ENCODE results near the gene EEF1A2. TPM values are rescaled to one million over a fixed set of nuclear protein-coding genes. Genes with fewer than 3 reads are reported as not detected.

EEF1A2 gene
- total and polyA plus RNA-seq, 2 of the 4 experiments (the other 2 are of a cell fraction), result 1.3 to 4.6 TPM

- ChIA-PET CTCF (no interaction called here), POLR2A (ENCODE audit: unreplicated experiment) (no interaction called here)
- Histone ChIP-seq H2BK120ac (ENCODE audit: low read depth, low read length) (no peak overlapping the region), H2BK5ac (ENCODE audit: low read depth, low read length, poor library complexity, severe bottlenecking) (no peak overlapping the region), H4K91ac (ENCODE audit: insufficient read depth, low read depth, low read length) (no peak overlapping the region), H3K36me3 (ENCODE audit: control insufficient read depth, insufficient read depth, low read length) (no peaks in the 10 kb centered on the region), H3K9ac (ENCODE audit: low read depth, low read length) (no peak overlapping the region), H4K5ac (ENCODE audit: low read depth, low read length) (no peak overlapping the region), H4K20me1 (ENCODE audit: insufficient read depth, low read length) (no peaks in the 10 kb centered on the region; the same call in 1 of the 2 replicates), H3K27ac (ENCODE audit: insufficient read depth, low read length) (no peak overlapping the region), H2BK20ac (ENCODE audit: low read depth, low read length) (no peak overlapping the region), H3K9me3 (ENCODE audit: control insufficient read depth, insufficient read depth, low read length) (no peaks in the 10 kb centered on the region), H3K27me3 (ENCODE audit: control insufficient read depth, insufficient read depth, low read length) (peaks cover 78% of the 10 kb centered on the region), H2BK15ac (ENCODE audit: low read depth, low read length) (no peak overlapping the region), H3K18ac (ENCODE audit: low read depth, low read length) (no peak overlapping the region), H3K9me1 (ENCODE audit: insufficient read depth, low read length) (no peaks in the 10 kb centered on the region), H3K4me2 (ENCODE audit: low read depth, low read length) (no peak overlapping the region), H4K8ac (ENCODE audit: low read depth in 2 of 2, low read length in 2 of 2) (no peak overlapping the region), H3K4me3 (ENCODE audit: insufficient read depth, low read depth, low read length) (no peak overlapping the region), H3K14ac (replicated peaks; ENCODE audit: low read depth, low read length) (no peak overlapping the region), H3K4me1 (ENCODE audit: control insufficient read depth, insufficient read depth, low read length) (no peaks in the 10 kb centered on the region), H3K79me1 (ENCODE audit: low read depth in 1 of 2, low read length in 2 of 2) (no peaks in the 10 kb centered on the region), H2AFZ (replicated peaks; ENCODE audit: low read length, poor library complexity) (no peak overlapping the region), H2AK9ac (replicated peaks; ENCODE audit: low read depth, low read length, poor library complexity) (no peak overlapping the region), H3K4ac (ENCODE audit: low read depth, low read length) (no peak overlapping the region), H2AK5ac (ENCODE audit: low read depth, low read length) (no peak overlapping the region), H3K56ac (ENCODE audit: extremely low read depth, insufficient read depth, low read length) (no peak overlapping the region), H3K23ac (ENCODE audit: low read depth, low read length) (no peak overlapping the region)
- in situ Hi-C loops (cut with MboI; ENCODE audit: low sequenced_read_pairs) (no loop called here), intact Hi-C loops (cut with micrococcal nuclease) (no loop called here), dilution Hi-C loops (cut with HindIII; ENCODE audit: low sequenced_read_pairs, unreplicated experiment) (no loop called here)
- DNase-seq (no peak), ATAC-seq (ENCODE audit: low read depth) (no peak)
- no TSS peak for BruUV-seq (replicated peaks)
- TF ChIP-seq MXI1 (IDR thresholded peaks at IDR 0.05; ENCODE audit: borderline replicate concordance, low read depth, low read length), result no peak
- 37% methylated on average over 8 of the region's 13 CpGs; no CpG with 5 or more reads in 1 of the 2 experiments for WGBS, 2 experiments (ENCODE audit: extremely low coverage in 2 of 2, insufficient read length in 1 of 2)
Observed at GRCh38 chr20:63472862-63473390, 26.0 kb downstream of the EEF1A2 start.

Measured in IMR-90 (cell line).